Measurements from ENCODE around the gene DNAJC28.
"Not testable (repeated sequence)": the region's sequence is repeated elsewhere in the genome, so short reads cannot be mapped to it uniquely, and the experiment has no call there.

DNAJC28 gene

GRCh38 chr21:33458861-33459260 lies 32.7 kb downstream of the DNAJC28 start:
- DNase-seq (ENCODE audit: low read depth) = no peak
- Histone ChIP-seq H3K9me3 (ENCODE audit: control insufficient read depth, low read length) (no peaks in the 10 kb centered on the region), H3K4me3 (ENCODE audit: low read length) (no peak overlapping the region), H3K36me3 (ENCODE audit: control insufficient read depth, insufficient read depth, low read length, severe bottlenecking) (peaks cover 32% of the 10 kb centered on the region), H3K9ac (ENCODE audit: low read length) (no peak overlapping the region), H3K27me3 (replicated peaks; ENCODE audit: control insufficient read depth, insufficient read depth, low read length) (no peaks in the 10 kb centered on the region), H3K4me1 (ENCODE audit: control insufficient read depth, insufficient read depth, low read length) (peaks cover 8% of the 10 kb centered on the region)

GRCh38 chr21:33455686-33456446 lies 35.6 kb downstream of the DNAJC28 start:
- Histone ChIP-seq H3K27me3 (replicated peaks; ENCODE audit: control insufficient read depth, insufficient read depth, low read length) (no peaks in the 10 kb centered on the region), H3K9ac (ENCODE audit: low read length) (peak overlapping the region; percentile 21), H3K36me3 (ENCODE audit: control insufficient read depth, insufficient read depth, low read length, severe bottlenecking) (peaks cover 31% of the 10 kb centered on the region), H3K4me3 (ENCODE audit: low read length) (no peak overlapping the region), H3K4me1 (ENCODE audit: control insufficient read depth, insufficient read depth, low read length) (peaks cover 18% of the 10 kb centered on the region), H3K9me3 (ENCODE audit: control insufficient read depth, low read length) (no peaks in the 10 kb centered on the region)
- DNase-seq (ENCODE audit: low read depth) = no peak

DNA sequence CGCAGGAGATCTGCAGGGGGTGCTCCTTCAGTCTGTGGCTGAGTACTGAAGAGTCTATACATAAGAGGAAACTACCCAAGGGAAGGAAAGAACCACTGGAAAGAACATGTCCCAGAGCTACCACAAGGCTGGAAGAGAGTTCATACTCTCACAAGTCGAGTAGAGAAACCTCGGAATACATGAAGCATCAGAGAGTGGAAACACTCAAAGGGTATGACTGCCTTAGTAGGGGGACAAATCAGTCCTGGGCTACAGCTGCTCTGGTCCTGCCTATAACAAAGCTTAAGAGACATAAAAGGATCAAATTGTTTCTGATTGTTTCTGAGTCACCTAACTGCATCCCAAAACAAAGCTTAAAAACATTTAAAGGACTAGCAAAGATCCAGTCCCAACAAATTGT lies 39.2 kb downstream of the DNAJC28 start:
- H3K36me3 ChIP-seq (ENCODE audit: control insufficient read depth, insufficient read depth, low read length, severe bottlenecking) = peaks cover 23% of the 10 kb centered on the region
- H3K4me1 ChIP-seq (ENCODE audit: control insufficient read depth, insufficient read depth, low read length) = peaks cover 32% of the 10 kb centered on the region
- no peaks in the 10 kb centered on the region for H3K27me3 ChIP-seq (replicated peaks; ENCODE audit: control insufficient read depth, insufficient read depth, low read length)
- DNase-seq (ENCODE audit: low read depth) = no peak
- H3K9me3 ChIP-seq (ENCODE audit: control insufficient read depth, low read length) = no peaks in the 10 kb centered on the region
- no peak overlapping the region for H3K9ac ChIP-seq (ENCODE audit: low read length)
- H3K4me3 ChIP-seq (ENCODE audit: low read length) = no peak overlapping the region

- no peaks in the 10 kb centered on the region for H3K27me3 ChIP-seq (replicated peaks; ENCODE audit: control insufficient read depth, insufficient read depth, low read length)
- no peak overlapping the region for H3K4me3 ChIP-seq (ENCODE audit: low read length)
- no peaks in the 10 kb centered on the region for H3K9me3 ChIP-seq (ENCODE audit: control insufficient read depth, low read length)
- DNase-seq (ENCODE audit: low read depth) = peak; percentile 20
- peaks cover 16% of the 10 kb centered on the region for H3K36me3 ChIP-seq (ENCODE audit: control insufficient read depth, insufficient read depth, low read length, severe bottlenecking)
- H3K4me1 ChIP-seq (ENCODE audit: control insufficient read depth, insufficient read depth, low read length) = peaks cover 32% of the 10 kb centered on the region
- H3K9ac ChIP-seq (ENCODE audit: low read length) = no peak overlapping the region
Observed at GRCh38 chr21:33451634-33452071, 39.9 kb downstream of the DNAJC28 start.

GRCh38 chr21:33449616-33450015 lies 41.9 kb downstream of the DNAJC28 start:
- Histone ChIP-seq H3K9me3 (ENCODE audit: control insufficient read depth, low read length) (no peaks in the 10 kb centered on the region), H3K4me1 (ENCODE audit: control insufficient read depth, insufficient read depth, low read length) (peaks cover 29% of the 10 kb centered on the region), H3K36me3 (ENCODE audit: control insufficient read depth, insufficient read depth, low read length, severe bottlenecking) (peaks cover 7% of the 10 kb centered on the region), H3K27me3 (replicated peaks; ENCODE audit: control insufficient read depth, insufficient read depth, low read length) (no peaks in the 10 kb centered on the region), H3K9ac (ENCODE audit: low read length) (no peak overlapping the region), H3K4me3 (ENCODE audit: low read length) (no peak overlapping the region)
- DNase-seq (ENCODE audit: low read depth) = no peak

DNA sequence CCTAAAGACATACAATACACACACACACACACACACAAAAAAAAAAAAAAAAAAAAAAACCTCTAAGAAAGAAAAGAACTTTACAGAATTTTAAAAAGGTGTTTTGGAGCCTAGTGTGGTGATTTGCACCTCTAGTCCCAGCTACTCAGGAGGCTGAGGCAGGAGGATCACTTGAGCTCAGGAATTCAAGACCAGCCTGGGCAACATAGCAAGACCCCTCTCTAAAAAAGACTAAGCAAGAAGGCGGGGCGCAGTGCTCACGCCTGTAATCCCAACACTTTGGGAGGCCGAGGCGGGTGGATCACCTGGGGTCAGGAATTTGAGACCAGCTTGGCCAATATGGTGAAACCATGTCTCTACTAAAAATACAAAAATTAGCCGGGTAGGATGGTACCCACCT lies 44.9 kb downstream of the DNAJC28 start:
- H3K4me1 ChIP-seq (ENCODE audit: control insufficient read depth, insufficient read depth, low read length) = peaks cover 32% of the 10 kb centered on the region
- not testable (repeated sequence) for H3K9me3 ChIP-seq (ENCODE audit: control insufficient read depth, low read length); DNase-seq (ENCODE audit: low read depth)

GRCh38 chr21:33444499-33444898 lies 47.0 kb downstream of the DNAJC28 start:
- peaks cover 17% of the 10 kb centered on the region for H3K4me1 ChIP-seq (ENCODE audit: control insufficient read depth, insufficient read depth, low read length)
- H3K4me3 ChIP-seq (ENCODE audit: low read length) = no peak overlapping the region
- H3K9ac ChIP-seq (ENCODE audit: low read length) = peak overlapping the region; percentile 22
- DNase-seq (ENCODE audit: low read depth) = no peak
- no peaks in the 10 kb centered on the region for H3K9me3 ChIP-seq (ENCODE audit: control insufficient read depth, low read length)
- no peaks in the 10 kb centered on the region for H3K27me3 ChIP-seq (replicated peaks; ENCODE audit: control insufficient read depth, insufficient read depth, low read length)
- H3K36me3 ChIP-seq (ENCODE audit: control insufficient read depth, insufficient read depth, low read length, severe bottlenecking) = no peaks in the 10 kb centered on the region

More for the DNA sequence above, 44.9 kb downstream of the DNAJC28 start:
- not testable (repeated sequence) for H3K27me3 ChIP-seq (replicated peaks; ENCODE audit: control insufficient read depth, insufficient read depth, low read length); H3K36me3 ChIP-seq (ENCODE audit: control insufficient read depth, insufficient read depth, low read length, severe bottlenecking); H3K9ac ChIP-seq (ENCODE audit: low read length); H3K4me3 ChIP-seq (ENCODE audit: low read length)

DNA sequence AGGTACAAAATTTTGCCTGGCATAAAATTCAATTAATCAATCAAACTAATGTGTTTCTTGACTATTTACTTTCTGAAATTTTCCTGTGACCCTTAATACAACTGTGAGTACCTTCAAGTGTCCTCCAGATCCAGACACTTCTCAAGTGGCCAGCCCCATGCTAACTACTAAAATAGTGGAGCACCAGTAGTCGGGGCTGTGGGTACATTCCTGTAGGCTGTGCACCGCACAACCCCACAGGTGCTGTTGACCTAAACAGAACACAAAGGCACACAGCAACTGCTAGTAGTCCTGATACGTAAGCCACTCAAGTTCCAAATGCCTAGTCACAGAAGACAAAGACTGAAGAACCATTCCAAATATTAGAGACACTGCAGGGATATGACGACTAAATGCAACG lies 48.3 kb downstream of the DNAJC28 start:
- Histone ChIP-seq H3K27me3 (replicated peaks; ENCODE audit: control insufficient read depth, insufficient read depth, low read length) (no peaks in the 10 kb centered on the region), H3K9me3 (ENCODE audit: control insufficient read depth, low read length) (no peaks in the 10 kb centered on the region), H3K4me3 (ENCODE audit: low read length) (no peak overlapping the region), H3K36me3 (ENCODE audit: control insufficient read depth, insufficient read depth, low read length, severe bottlenecking) (peaks cover 3% of the 10 kb centered on the region), H3K9ac (ENCODE audit: low read length) (no peak overlapping the region), H3K4me1 (ENCODE audit: control insufficient read depth, insufficient read depth, low read length) (peaks cover 12% of the 10 kb centered on the region)
- DNase-seq (ENCODE audit: low read depth) = no peak

DNA sequence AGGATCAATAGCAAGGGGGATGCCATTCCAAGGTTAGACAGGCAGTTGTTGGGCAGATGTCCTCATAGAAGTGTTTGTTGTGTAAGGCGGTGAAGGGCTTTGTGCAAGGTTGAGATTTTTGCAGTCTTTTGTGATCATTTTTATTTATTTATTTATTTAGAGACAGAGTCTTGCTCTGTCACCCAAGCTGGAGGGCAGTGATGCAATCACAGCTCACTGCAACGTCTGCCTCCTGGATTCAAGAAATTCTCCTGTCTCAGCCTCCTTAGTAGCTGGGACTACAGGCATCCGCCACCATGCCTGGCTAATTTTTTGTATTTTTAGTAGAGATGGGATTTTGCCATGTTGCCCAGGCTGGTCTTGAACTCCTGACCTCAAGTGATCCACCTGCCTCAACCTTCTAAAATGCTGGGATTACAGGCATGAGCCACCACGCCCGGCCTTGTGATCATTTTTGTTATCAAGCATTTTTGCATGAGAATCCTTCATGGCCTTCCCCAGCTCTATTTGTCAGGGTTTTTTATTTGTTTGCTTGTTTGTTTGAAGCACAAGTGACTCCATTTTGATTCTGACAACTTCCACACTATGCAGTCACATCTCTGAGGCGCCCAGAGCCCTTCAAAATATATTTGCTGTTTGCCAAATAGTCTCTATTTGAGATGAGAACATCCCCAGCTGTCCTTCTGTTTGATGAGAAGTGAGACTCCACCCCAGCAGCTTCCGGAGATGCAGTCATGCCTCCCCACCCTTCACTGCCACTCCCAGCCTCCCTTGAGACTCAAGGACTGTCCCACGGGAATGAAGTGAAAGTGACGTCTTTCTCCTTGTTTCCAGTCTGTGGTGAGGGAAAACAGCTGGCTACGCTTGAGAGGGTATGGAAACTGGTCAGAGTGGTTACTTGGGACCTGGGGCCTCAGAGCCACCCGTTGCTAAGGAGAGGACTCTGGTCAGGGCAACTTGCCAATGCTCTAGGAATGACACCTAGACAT lies 49.7 kb downstream of the DNAJC28 start:
- H3K9me3 ChIP-seq (ENCODE audit: control insufficient read depth, low read length) = no peaks in the 10 kb centered on the region
- no peaks in the 10 kb centered on the region for H3K27me3 ChIP-seq (replicated peaks; ENCODE audit: control insufficient read depth, insufficient read depth, low read length)
- no peak overlapping the region for H3K9ac ChIP-seq (ENCODE audit: low read length)
- peaks cover 17% of the 10 kb centered on the region for H3K36me3 ChIP-seq (ENCODE audit: control insufficient read depth, insufficient read depth, low read length, severe bottlenecking)
- DNase-seq (ENCODE audit: low read depth) = peak; percentile 58
- no peak overlapping the region for H3K4me3 ChIP-seq (ENCODE audit: low read length)
- H3K4me1 ChIP-seq (ENCODE audit: control insufficient read depth, insufficient read depth, low read length) = peaks cover 12% of the 10 kb centered on the region

All from adipocyte (in vitro differentiated cells).